ENCODE data around the gene CCDC69. TPM values are rescaled to one million over a fixed set of nuclear protein-coding genes. Genes with fewer than 3 reads are reported as not detected.
A peak's percentile ranks its signal among the peaks of the same experiment; 100 is the strongest.

CCDC69 gene
- total RNA-seq, 1 donor: 10.5 TPM

DNA sequence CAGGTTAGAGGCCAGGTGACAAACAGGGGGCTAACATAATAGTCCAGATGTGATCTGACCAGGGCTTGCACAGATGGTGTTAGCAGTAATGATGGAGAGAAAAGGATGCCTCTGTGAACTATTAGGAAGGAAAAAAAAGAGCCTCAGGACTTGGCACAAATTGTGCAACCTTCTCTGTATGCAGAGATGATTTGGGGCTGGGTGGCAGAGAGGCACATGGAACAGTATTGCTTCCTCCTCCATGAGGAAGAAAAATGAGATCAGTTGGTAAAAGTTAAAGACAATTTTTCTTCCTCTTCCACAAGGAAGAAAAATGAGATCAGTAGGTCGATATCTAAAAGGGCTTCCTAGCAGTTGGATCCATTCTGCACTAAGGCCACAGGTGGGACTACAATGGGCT is 52.4 kb downstream of the CCDC69 start:
- TF ChIP-seq, protein P1, sequence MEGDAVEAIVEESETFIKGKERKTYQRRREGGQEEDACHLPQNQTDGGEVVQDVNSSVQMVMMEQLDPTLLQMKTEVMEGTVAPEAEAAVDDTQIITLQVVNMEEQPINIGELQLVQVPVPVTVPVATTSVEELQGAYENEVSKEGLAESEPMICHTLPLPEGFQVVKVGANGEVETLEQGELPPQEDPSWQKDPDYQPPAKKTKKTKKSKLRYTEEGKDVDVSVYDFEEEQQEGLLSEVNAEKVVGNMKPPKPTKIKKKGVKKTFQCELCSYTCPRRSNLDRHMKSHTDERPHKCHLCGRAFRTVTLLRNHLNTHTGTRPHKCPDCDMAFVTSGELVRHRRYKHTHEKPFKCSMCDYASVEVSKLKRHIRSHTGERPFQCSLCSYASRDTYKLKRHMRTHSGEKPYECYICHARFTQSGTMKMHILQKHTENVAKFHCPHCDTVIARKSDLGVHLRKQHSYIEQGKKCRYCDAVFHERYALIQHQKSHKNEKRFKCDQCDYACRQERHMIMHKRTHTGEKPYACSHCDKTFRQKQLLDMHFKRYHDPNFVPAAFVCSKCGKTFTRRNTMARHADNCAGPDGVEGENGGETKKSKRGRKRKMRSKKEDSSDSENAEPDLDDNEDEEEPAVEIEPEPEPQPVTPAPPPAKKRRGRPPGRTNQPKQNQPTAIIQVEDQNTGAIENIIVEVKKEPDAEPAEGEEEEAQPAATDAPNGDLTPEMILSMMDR (IDR thresholded peaks at IDR 0.05; ENCODE audit: extremely low read depth, low read depth, low read length): no peak
- Histone ChIP-seq H3K4me1 (ENCODE audit: insufficient read depth, low read length) (no peaks in the 10 kb centered on the region), H3K36me3 (ENCODE audit: insufficient read depth, low read length) (no peaks in the 10 kb centered on the region), H3K9me3 (ENCODE audit: low read depth, low read length) (no peaks in the 10 kb centered on the region), H3K4me3 (ENCODE audit: insufficient read depth, low read length) (no peak overlapping the region), H2AFZ (ENCODE audit: low read length) (no peak overlapping the region), H3K4me2 (ENCODE audit: insufficient read depth, low read length) (no peak overlapping the region), H3K27ac (ENCODE audit: low read depth, low read length) (no peak overlapping the region), H4K20me1 (ENCODE audit: insufficient read depth, low read length) (no peaks in the 10 kb centered on the region), H3K79me2 (ENCODE audit: insufficient read depth, low read length) (no peaks in the 10 kb centered on the region), H3K27me3 (ENCODE audit: insufficient read depth, low read length) (peaks cover 7% of the 10 kb centered on the region)
- DNase-seq (ENCODE audit: insufficient read length, low spot score, missing footprints): no peak

DNA sequence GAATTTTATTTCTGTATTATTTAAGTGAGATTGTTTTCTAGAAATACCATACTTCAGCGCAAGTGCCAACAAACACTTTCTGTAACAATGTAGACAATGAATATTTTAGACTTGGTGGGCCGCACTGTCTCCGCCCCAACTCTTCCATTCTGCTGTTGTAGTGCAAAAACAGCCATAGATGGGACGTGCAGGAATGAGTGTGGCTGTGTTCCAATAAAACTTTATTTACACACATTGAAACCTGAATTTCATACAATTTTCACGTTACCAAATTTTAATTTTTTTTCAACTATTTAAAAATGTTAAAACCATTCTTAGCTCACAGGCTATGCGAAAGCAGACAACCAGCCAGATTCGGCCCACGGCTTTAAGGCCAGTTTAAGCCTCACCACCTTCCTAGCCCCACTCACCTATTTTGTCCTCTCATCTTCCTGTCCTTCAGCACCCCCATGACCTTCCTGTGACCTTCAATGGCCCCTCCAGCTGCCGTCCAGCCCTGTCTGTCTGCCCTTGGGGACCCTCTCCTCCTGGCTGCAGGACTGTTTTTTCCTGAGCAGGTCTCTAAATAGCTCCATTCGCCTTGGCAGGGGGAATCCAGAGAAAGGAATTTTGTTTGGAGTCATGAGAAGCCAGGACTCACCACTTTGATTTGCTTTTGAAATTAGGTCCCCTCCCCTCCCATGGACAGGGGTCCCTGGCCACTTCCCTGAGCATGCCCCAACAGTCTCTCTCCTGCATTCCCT is 55.1 kb downstream of the CCDC69 start:
- TF ChIP-seq, protein P1 (IDR thresholded peaks at IDR 0.05; ENCODE audit: extremely low read depth, low read depth, low read length): no peak
- Histone ChIP-seq H3K4me2 (ENCODE audit: insufficient read depth, low read length) (no peak overlapping the region), H3K79me2 (ENCODE audit: insufficient read depth, low read length) (no peaks in the 10 kb centered on the region), H3K4me1 (ENCODE audit: insufficient read depth, low read length) (no peaks in the 10 kb centered on the region), H4K20me1 (ENCODE audit: insufficient read depth, low read length) (no peaks in the 10 kb centered on the region), H3K27ac (ENCODE audit: low read depth, low read length) (no peak overlapping the region), H3K9me3 (ENCODE audit: low read depth, low read length) (no peaks in the 10 kb centered on the region), H2AFZ (ENCODE audit: low read length) (no peak overlapping the region), H3K4me3 (ENCODE audit: insufficient read depth, low read length) (no peak overlapping the region), H3K36me3 (ENCODE audit: insufficient read depth, low read length) (no peaks in the 10 kb centered on the region), H3K27me3 (ENCODE audit: insufficient read depth, low read length) (peaks cover 8% of the 10 kb centered on the region)
- no peak for DNase-seq (ENCODE audit: insufficient read length, low spot score, missing footprints)

- Histone ChIP-seq H3K4me3 (ENCODE audit: insufficient read depth, low read length) (no peak overlapping the region), H3K27me3 (ENCODE audit: insufficient read depth, low read length) (peaks cover 8% of the 10 kb centered on the region), H3K9me3 (ENCODE audit: low read depth, low read length) (no peaks in the 10 kb centered on the region), H3K79me2 (ENCODE audit: insufficient read depth, low read length) (no peaks in the 10 kb centered on the region), H3K36me3 (ENCODE audit: insufficient read depth, low read length) (no peaks in the 10 kb centered on the region), H3K4me1 (ENCODE audit: insufficient read depth, low read length) (no peaks in the 10 kb centered on the region), H4K20me1 (ENCODE audit: insufficient read depth, low read length) (no peaks in the 10 kb centered on the region), H3K4me2 (ENCODE audit: insufficient read depth, low read length) (no peak overlapping the region), H2AFZ (ENCODE audit: low read length) (no peak overlapping the region), H3K27ac (ENCODE audit: low read depth, low read length) (no peak overlapping the region)
- TF ChIP-seq, protein P1 (IDR thresholded peaks at IDR 0.05; ENCODE audit: extremely low read depth, low read depth, low read length): no peak
- DNase-seq (ENCODE audit: insufficient read length, low spot score, missing footprints): no peak
Observed at GRCh38 chr5:151167022-151167421, 56.9 kb downstream of the CCDC69 start.

DNA sequence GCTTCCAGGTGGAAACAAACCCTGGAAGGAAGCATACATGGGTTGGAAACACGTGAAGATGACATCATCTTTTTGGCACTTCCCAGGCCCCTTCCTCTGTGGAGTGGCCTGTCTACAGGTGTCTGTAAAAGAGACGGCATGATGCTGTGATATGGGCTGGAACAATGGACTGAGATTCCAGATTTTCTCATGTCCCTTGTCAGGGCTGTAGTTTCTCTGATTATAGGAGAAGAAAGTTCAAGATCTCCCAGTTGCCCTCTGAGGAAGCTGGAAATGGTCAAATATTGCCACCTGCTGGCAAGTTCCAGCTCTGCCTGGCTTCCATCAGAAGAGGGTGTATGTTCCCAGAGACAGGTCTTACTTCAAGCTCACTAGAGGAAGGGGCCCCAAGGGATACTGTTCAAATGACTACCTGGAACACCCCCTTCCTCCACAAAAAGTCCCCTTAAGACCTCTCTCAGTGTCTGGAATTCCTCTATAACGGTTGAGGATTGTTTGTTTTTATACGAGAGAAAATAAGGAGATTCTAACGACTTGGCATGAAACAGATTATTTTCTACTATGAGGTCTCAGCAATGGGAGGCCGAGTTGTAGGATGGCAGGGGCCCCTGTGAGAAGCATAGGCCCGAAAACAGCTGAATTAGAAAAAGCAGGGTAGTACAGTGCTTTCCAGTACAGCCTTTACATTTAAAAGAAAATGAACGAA is 59.1 kb downstream of the CCDC69 start:
- Histone ChIP-seq H3K4me1 (ENCODE audit: insufficient read depth, low read length) (no peaks in the 10 kb centered on the region), H3K36me3 (ENCODE audit: insufficient read depth, low read length) (no peaks in the 10 kb centered on the region), H3K27ac (ENCODE audit: low read depth, low read length) (no peak overlapping the region), H3K27me3 (ENCODE audit: insufficient read depth, low read length) (peaks cover 8% of the 10 kb centered on the region), H3K79me2 (ENCODE audit: insufficient read depth, low read length) (no peaks in the 10 kb centered on the region), H3K9me3 (ENCODE audit: low read depth, low read length) (no peaks in the 10 kb centered on the region), H3K4me3 (ENCODE audit: insufficient read depth, low read length) (no peak overlapping the region), H2AFZ (ENCODE audit: low read length) (no peak overlapping the region), H3K4me2 (ENCODE audit: insufficient read depth, low read length) (no peak overlapping the region), H4K20me1 (ENCODE audit: insufficient read depth, low read length) (no peaks in the 10 kb centered on the region)
- TF ChIP-seq, protein P1 (IDR thresholded peaks at IDR 0.05; ENCODE audit: extremely low read depth, low read depth, low read length): peak; percentile 95
- DNase-seq (ENCODE audit: insufficient read length, low spot score, missing footprints): peak; percentile 92

All from osteoblast (primary cell).